Activated B cell treated with CpG ODN at 0.5 μM for 24 hours (primary cell): ENCODE data around the gene LPAR6. TPM values are rescaled to one million over a fixed set of nuclear protein-coding genes. Genes with fewer than 3 reads are reported as not detected.

Experiments used
- ATAC-seq: fragments of 200-7000 bp; cut with Tn5 transposase; one replicate; pipeline ENCODE4 v1.10.0; 2021; ENCODE audit warnings: low read depth, mild to moderate bottlenecking, moderate library complexity
- CTCF ChIA-PET: fragments of 350-600 bp; sonication (Branson Sonifier 250); formaldehyde crosslinking; loops from one replicate; lab custom pipeline; 2021; ENCODE audit warnings: antibody characterized with exemption; lab: Charles Lee
- POLR2A ChIA-PET: fragments of 350-600 bp; sonication (Branson Sonifier 250); formaldehyde crosslinking; loops from one replicate; lab custom pipeline; 2021; ENCODE audit warnings: antibody characterized with exemption; lab: Charles Lee
- DNase-seq: peaks from one replicate; pipeline ENCODE4 v3.0.0; 2022
- H3K27ac Mint-ChIP-seq: one replicate; pipeline ENCODE4 v1.8.0; 2020; ENCODE audit warnings: mixed read lengths
- H3K27me3 Mint-ChIP-seq: one replicate; pipeline ENCODE4 v1.8.0; 2021; ENCODE audit warnings: mixed read lengths
- H3K36me3 Mint-ChIP-seq: one replicate; pipeline ENCODE4 v1.8.0; 2021; ENCODE audit warnings: low read depth, mixed read lengths
- H3K4me1 Mint-ChIP-seq: one replicate; pipeline ENCODE4 v1.8.0; 2021; ENCODE audit warnings: mixed read lengths
- H3K4me3 Mint-ChIP-seq: one replicate; pipeline ENCODE4 v1.8.0; 2020; ENCODE audit warnings: mild to moderate bottlenecking, mixed read lengths
- H3K9me3 Mint-ChIP-seq: one replicate; pipeline ENCODE4 v1.8.0; 2020; ENCODE audit warnings: mixed read lengths
- intact Hi-C: fragments of 100-400 bp; cut with micrococcal nuclease; formaldehyde crosslinking; loops from one replicate; pipeline ENCODE4 v1.15.1; 2024
- total RNA-seq: library from RNA; stranded (reverse); gene quantifications from 2 replicates; pipeline ENCODE4 v1.2.3, GENCODE V29; 2022
- TF ChIP-seq, protein P1 (sequence below): fragments of 200-600 bp; IDR thresholded peaks from one replicate; pipeline ENCODE4 v1.8.0; 2022; ENCODE audit warnings: antibody characterized with exemption, mild to moderate bottlenecking

Gene LPAR6
- total RNA-seq, 1 donor from 2014 or later: not detected

DNA sequence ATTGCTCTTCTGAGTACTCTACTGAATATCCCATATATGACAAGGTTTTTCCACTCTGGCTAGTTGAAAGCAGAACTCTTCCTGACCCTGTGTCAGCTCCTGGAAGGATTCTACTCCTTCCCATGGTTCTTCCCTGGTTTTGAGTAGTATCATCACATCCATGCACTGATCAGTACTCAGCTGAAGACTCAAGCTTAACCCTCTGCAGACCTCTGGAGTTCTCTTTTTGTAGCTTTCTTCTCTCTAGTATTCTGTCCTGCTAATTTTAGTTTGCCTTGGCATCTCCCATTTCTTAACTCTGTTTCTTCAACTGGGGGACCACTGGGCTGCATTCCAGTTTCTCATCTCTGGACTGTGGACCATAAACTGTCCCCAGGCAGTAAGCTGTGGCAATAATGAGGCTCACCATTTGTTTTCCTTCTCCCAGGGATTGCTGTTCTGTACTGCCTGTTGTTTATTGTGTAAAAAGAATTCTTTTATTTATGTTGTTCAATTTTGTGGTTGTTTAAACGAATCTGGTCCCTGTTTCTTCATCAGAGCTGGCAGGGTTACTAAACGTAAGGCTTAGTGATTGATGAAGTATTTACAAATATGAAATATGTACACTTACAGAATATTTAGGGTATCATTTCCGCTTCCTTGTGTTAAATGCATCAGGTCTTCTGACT is 19.7 kb downstream of the LPAR6 start:
- no peak overlapping the region for H3K27ac Mint-ChIP-seq
- ChIA-PET CTCF (no interaction called here), POLR2A (no interaction called here)
- ATAC-seq (no peak), DNase-seq (no peak)
- TF ChIP-seq, protein P1, sequence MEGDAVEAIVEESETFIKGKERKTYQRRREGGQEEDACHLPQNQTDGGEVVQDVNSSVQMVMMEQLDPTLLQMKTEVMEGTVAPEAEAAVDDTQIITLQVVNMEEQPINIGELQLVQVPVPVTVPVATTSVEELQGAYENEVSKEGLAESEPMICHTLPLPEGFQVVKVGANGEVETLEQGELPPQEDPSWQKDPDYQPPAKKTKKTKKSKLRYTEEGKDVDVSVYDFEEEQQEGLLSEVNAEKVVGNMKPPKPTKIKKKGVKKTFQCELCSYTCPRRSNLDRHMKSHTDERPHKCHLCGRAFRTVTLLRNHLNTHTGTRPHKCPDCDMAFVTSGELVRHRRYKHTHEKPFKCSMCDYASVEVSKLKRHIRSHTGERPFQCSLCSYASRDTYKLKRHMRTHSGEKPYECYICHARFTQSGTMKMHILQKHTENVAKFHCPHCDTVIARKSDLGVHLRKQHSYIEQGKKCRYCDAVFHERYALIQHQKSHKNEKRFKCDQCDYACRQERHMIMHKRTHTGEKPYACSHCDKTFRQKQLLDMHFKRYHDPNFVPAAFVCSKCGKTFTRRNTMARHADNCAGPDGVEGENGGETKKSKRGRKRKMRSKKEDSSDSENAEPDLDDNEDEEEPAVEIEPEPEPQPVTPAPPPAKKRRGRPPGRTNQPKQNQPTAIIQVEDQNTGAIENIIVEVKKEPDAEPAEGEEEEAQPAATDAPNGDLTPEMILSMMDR: no peak
- no peak overlapping the region for H3K4me3 Mint-ChIP-seq
- H3K4me1 Mint-ChIP-seq: no peaks in the 10 kb centered on the region
- peaks cover 8% of the 10 kb centered on the region for H3K9me3 Mint-ChIP-seq
- intact Hi-C loops: no loop called here
- no peaks in the 10 kb centered on the region for H3K27me3 Mint-ChIP-seq
- H3K36me3 Mint-ChIP-seq: peaks cover 84% of the 10 kb centered on the region

DNA sequence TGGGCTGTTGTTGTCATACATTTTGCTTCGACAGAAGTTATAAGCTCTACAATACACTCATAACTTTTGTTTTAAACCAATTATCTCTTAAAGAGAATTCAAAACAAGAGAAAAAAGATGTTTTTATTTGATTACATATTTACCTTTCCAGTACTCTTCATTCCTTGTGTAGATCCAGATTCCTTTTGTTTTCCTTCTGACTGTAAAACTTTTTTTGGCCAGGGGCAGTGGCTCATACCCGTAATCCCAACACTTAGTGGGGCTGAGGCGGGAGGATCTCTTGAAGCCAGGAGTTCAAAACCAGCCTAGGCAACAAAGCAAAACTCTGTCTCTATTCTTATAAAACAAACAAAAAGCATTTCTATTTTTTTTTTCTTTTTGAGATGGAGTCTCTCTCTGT is 21.7 kb downstream of the LPAR6 start:
- no peaks in the 10 kb centered on the region for H3K4me1 Mint-ChIP-seq
- no peaks in the 10 kb centered on the region for H3K27me3 Mint-ChIP-seq
- TF ChIP-seq, protein P1: no peak
- ChIA-PET POLR2A (no interaction called here), CTCF (no interaction called here)
- H3K4me3 Mint-ChIP-seq: no peak overlapping the region
- peaks cover 8% of the 10 kb centered on the region for H3K9me3 Mint-ChIP-seq
- no peak overlapping the region for H3K27ac Mint-ChIP-seq
- peaks cover 88% of the 10 kb centered on the region for H3K36me3 Mint-ChIP-seq
- no peak for ATAC-seq
- intact Hi-C loops: no loop called here
- DNase-seq: no peak

DNA sequence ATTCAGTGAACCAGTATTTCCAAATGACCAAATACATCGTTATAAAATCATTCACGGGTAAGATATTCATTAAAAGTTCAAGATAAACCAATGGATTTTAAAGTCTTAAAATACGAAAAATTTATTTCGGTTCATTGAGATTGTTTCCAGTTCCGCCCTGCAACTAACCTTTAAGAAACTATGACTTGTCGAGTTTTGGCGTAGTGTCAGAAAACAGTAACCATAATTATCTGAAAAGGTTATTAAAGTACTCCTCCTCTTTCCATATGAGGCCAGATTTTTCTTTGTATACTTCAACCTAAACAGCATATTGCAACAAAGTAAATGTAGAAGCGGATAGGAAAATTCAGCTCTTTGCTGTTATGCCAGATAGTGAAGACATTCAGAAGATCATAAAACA is 26.1 kb downstream of the LPAR6 start:
- POLR2A ChIA-PET: no interaction called here
- H3K27ac Mint-ChIP-seq: no peak overlapping the region
- H3K9me3 Mint-ChIP-seq: peaks cover 3% of the 10 kb centered on the region
- CTCF ChIA-PET: no interaction called here
- TF ChIP-seq, protein P1: no peak
- H3K4me1 Mint-ChIP-seq: no peaks in the 10 kb centered on the region
- H3K27me3 Mint-ChIP-seq: no peaks in the 10 kb centered on the region
- DNase-seq (no peak), ATAC-seq (no peak)
- intact Hi-C loops: no loop called here
- H3K4me3 Mint-ChIP-seq: no peak overlapping the region
- peaks cover 79% of the 10 kb centered on the region for H3K36me3 Mint-ChIP-seq

DNA sequence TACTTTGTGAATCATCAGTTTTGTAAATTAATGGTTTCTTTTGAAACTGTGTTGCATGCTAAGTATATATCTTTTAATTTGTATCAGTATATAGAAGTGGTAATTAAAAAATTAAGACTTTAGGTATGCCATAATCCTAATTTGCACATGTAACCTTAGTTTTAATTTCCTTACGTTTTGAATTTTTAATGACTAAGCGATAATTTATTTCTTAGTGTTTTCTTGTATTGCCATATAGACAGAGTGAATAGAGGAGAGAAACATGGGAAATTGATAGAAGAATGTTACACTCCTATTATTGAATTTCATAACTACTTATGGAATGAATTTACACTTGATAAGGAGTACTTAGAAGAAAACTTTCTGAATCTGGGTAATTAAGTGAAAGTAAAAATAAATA is 29.5 kb downstream of the LPAR6 start:
- POLR2A ChIA-PET: no interaction called here
- Mint-ChIP-seq H3K4me3 (no peak overlapping the region), H3K27ac (no peak overlapping the region), H3K9me3 (no peaks in the 10 kb centered on the region), H3K4me1 (peaks cover 6% of the 10 kb centered on the region), H3K27me3 (no peaks in the 10 kb centered on the region), H3K36me3 (peaks cover 77% of the 10 kb centered on the region)
- TF ChIP-seq, protein P1: no peak
- CTCF ChIA-PET: no interaction called here
- intact Hi-C loops: no loop called here
- ATAC-seq (no peak), DNase-seq (no peak)

DNA sequence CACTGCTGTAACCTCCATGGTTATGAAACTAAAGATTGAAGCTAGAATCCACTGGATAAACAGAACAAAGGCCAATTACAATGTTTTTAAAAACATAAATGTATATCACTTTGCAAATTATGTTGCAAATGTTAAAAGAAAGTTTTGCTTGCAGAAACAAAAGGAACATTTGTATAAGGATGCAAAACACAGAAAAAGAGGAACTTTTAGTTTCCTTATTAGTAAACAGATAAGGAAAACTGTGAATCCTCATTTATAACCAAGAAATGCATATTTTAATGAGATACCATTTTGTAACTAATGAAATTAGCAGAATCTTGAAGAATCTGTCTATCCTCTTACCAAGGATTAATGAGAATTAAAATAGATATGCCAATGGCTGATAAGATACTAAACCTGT is 32.3 kb downstream of the LPAR6 start:
- intact Hi-C loops: no loop called here
- no peak for ATAC-seq
- CTCF ChIA-PET: no interaction called here
- H3K36me3 Mint-ChIP-seq: peaks cover 73% of the 10 kb centered on the region
- DNase-seq: no peak
- H3K27ac Mint-ChIP-seq: no peak overlapping the region
- H3K27me3 Mint-ChIP-seq: no peaks in the 10 kb centered on the region
- no peaks in the 10 kb centered on the region for H3K9me3 Mint-ChIP-seq
- POLR2A ChIA-PET: no interaction called here
- TF ChIP-seq, protein P1: no peak
- H3K4me1 Mint-ChIP-seq: peaks cover 6% of the 10 kb centered on the region
- H3K4me3 Mint-ChIP-seq: no peak overlapping the region
